ENCODE measurements around the gene DUOX1.

Gene DUOX1

DNA sequence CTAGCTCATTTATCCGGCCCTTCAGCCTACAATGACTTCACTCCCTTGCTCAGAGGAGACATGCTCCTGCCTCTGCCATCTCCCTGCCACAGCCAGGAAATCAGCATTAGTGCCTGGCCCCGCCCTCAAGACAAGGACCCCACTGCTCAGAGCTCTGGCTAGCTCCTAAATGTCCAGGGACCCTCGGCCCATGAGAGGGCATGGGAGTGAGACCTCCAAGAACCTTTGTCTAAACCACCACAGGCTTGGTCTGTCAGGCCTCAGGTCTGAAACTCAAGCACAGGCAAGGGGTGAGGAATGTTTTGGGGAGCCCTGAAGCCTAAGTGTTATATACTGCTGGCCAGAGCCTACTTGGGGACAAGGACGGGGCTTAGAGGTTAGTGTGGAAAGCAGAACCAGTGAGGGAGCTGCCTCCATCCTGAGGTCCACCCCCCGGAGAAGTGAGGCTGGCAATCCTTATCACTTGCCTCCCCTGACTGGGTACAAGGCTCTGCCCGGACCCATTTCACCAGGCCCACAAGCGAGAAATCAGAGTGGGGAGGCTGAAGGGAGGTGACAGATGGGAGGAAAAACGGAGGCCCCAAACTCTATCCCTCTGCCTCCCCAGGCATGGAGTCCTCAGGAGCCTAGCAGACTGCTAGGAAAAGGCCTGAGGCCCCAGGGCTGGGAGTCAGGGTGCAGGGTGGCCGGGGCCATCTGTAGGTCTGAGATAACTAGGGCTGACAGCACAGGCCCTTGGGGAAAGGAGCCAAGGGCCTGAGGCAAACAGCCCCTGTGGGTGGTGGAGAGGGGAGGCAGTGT lies 39.2 kb downstream of the DUOX1 start:
- DNase-seq (ENCODE audit: low read depth), result no peak

DNA sequence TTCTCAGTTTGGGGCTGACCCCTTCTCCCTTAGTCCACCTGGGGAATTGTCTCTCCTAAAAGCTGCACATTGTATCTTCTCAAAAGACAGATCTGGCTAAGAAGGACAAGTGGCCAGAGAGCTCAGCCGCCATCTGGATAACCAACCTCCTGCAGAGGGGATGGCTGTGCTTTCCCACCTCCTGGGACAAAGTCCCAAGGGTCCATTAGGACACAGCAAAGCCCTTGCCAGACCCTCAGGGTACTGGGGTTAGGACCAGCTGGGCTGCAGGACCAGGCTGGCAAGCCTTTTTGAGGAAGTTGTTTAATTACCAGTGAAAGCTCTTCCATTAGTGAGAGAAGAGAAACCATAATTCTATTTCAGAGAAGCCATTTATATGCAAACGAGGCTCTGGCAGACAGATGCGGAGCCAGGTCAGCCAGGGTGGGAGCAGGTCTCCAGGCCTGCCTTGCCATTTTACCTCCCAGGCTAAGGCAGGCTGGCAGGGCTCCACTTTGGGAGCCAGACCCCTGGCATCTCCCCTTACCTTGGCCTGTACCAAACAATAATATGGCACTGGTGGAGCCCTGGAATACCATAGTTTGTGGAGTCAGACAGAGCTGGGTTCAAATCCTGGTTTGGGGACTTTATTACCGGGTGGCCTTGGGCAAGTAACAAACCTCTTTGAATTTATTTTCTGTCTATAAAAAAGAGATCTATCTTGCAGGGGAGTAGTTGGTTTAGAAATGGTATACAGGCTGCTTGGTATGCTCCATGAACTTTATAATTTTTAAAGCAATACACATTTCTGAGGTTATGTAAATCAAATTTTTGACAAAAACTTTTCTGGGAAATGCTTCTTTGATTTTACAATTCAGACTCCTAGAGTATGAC lies 40.0 kb downstream of the DUOX1 start:
- no peak for DNase-seq (ENCODE audit: low read depth)

DNA sequence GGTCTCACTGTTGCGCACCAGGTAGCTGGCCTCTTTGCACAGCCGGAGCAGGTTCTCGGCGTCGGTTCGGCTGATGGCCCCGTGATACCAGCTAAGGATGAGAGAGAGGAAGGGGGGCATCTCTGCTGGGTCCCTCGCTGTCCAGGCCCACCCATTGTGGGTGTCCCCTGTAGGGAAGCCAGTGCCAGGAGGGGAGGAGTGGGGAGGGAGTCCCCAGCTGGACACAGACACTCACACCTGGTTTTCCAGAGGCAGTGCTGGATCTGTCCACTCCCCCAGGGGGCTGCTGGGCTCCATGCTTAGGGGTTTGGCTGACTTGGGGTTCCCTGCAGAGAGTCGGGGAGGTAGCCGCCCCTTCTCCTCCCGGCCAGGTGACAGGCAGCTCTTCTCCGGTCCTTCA lies 42.1 kb downstream of the DUOX1 start:
- no peak for DNase-seq (ENCODE audit: low read depth)

DNA sequence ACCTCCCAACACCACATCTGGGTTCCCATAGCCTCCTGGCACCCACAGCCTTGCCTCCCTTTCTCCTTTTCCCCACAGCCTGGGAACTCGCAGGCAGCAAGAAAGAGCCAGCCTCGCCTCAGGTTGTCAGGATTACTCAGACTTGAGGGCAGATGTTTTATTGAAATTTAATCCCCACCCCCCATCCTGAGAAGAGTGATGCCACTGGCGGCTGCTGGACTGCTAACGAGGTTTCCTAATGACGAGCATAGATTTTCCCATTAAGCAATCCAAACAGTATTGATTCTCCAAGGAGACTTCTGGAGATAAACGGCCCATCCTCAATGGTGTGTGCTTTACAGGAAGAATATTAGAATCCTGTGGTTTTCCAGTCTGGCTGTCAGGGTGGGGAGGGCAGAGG lies 44.3 kb downstream of the DUOX1 start:
- no peak for DNase-seq (ENCODE audit: low read depth)

DNA sequence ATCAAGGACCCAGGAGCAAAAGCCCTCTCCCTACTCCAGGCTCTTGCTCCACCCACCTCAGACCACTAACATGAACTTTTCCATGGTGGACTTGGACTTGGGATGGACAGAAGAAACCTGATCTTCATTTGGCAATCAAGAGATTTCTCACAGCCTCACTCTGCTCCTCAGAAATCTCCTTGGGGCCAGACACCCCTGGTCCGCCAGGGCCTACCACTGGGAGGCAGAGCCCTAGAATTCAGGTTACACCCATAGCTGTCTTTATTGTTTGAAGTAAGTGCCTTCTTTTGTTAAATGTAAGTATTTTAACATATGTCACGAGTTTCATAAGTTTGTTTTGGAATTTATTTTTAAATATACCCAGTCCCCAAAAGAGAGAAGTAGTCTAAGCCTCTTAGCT lies 44.8 kb downstream of the DUOX1 start:
- no peak for DNase-seq (ENCODE audit: low read depth)

DNA sequence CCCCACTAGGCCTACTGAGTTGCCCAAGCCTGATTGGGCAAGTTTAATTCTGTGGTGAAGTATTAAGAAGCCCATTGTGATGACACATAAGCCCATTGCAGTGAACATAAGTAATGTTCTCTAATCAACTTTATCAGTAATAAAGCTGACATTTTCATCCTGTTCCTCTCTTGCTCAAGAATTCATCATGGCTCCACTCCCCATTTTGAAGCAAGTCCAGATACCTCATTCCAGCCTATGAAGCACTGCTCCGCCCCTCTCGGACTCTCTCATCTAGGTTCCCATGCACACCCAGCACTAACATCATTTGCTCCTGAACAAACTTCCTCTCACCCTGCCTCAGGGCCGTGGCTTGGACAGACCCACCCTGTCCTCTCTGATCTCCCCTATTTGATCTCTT lies 47.5 kb downstream of the DUOX1 start:
- no peak for DNase-seq (ENCODE audit: low read depth)

DNA sequence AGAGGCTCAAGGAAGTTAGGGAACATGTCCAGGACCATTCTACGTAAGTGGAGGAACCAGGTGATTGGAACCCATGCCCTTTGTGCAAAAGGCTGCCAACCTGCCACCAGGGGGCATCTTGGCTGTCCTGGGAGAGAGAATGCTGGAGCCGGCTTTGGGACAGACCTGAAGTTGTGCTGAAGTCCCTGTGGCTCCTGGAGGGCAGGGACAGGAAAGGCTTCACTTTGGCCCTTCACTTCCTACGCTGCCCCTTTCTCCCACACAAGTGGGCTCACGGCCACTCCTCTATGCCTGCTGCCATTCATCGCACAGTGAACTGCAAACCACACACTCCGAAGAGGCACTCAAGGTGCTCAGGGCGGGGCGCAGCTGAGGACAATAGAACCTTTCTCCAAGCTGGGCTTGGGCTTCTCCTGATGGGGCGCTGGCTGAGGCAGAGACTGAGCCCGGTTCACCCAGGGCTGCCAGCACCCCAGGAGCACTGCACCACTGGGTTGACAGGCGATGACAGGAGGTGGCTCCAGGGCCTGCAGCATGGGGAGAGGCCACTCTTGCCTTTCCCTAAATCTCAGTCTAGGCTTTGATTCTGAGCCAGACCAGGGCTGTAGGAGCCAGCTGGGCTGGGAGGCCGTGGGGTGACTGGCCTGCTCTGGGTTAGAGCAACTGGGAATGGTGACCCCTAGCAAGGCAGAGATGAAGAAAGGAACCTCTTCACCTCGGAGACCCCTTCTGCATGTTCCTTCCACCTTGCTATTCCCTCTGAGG lies 49.6 kb downstream of the DUOX1 start:
- no peak for DNase-seq (ENCODE audit: low read depth)

DNA sequence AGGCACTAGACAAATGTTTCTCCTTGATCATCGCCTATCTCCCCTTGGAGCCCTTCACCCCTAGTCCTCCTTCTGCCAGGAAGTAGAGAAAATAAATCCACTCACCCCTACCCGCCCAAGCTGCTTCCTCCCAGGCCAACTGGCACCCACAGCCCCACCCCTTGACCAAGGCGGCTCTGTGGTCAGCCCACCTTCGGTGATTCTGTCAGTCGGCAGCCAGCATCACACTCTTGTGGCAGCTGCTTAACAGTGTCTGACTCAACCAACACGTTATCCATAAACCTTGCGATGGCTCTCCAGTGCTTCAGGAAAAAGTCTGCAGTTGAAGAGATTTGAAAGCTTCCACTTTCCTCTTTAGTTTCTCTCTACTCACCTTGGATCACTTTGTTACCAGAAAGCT lies 50.4 kb downstream of the DUOX1 start:
- no peak for DNase-seq (ENCODE audit: low read depth)

DNA sequence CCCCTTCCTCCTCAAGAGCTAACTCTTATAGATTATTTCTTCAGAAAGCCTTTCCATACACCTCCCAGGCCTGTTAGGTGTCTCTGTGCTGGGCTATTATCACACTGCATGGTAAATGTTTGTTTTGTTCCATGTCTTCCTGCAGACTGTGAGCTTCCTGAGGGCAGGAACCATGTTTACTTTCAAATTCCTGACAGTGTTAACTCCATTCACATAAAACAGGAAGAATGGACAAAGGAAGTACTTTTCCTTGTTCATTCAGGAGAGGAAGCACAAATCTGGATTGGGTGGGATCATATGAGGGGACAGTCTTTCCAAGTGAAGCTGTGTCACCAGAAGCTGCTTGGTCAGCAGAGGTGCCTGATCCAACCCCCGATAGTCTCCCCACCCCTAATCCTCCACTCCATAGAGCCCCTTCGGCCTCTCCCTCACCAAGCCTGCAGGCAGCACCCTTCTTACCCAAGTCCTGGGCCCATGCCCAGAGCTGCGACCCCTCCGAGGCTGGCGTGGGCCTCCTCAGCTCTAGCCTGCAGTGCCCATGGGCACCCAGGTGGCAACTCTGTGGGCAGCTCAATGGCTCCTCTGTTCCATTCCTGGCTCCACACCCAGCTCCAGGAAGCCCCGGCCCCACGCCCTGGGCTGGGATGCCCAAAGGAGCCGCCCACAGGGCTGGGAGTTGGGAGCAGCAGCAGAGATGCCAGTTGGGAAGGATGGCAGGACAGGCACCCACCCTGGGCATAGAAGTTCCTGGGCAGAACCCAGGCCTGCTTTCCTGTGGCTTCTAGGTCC lies 51.0 kb downstream of the DUOX1 start:
- DNase-seq (ENCODE audit: low read depth), result no peak

DNA sequence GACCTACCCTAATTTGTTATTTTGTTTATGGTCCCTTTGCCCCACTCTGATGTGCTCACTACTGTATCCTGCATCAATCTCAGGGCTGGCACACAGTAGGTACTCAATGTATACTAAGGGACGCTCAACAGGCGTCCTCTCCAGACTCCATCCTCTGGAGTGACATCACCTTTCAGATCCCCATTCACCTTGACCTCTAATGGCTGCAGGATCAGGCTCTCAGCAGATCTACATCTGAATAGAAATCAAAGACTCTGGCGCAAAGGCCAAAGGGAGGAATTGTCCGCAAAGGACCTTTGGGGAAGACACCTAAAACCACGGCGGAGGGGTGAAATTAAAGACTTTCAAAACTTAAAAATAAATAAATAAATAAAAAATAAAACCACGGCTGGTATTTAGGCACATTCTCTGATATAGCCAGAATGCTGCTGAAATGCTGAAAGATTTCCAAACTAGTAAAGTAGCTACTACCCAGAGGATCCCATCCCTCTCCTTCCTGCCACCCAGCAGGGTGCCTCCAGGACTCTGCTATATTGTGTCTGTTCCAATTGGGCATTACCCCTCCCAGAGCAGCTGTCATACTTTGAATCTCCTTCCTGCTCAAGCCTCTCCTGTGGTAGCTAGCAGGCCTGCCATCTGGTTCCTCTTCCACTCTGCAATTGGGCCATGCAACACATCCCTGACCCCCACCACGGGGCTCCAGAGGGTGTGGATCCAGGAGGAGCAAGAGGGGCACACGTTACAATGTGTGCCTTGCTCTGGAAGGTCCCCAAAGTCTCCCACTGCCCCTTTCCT lies 51.9 kb downstream of the DUOX1 start:
- no peak for DNase-seq (ENCODE audit: low read depth)

DNA sequence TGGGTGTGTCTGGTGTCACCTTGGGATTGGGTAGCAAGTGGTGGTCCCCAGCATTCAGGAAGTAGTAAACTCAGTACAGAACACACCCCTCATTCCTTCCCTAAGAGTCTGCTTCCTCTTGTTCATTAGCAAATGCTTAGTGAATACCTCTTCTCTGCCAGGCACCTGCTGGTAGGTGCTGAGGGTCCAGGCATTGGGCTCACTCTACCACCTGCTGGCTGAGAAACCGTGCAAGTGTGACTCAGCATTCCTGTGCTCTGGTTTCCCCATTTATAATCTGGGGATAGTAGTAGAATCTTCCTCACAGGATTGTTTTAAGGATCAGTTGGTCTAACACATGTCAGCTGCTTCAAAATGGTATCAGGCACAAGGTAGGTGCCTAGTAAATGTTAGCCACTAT lies 53.2 kb downstream of the DUOX1 start:
- no peak for DNase-seq (ENCODE audit: low read depth)

DNA sequence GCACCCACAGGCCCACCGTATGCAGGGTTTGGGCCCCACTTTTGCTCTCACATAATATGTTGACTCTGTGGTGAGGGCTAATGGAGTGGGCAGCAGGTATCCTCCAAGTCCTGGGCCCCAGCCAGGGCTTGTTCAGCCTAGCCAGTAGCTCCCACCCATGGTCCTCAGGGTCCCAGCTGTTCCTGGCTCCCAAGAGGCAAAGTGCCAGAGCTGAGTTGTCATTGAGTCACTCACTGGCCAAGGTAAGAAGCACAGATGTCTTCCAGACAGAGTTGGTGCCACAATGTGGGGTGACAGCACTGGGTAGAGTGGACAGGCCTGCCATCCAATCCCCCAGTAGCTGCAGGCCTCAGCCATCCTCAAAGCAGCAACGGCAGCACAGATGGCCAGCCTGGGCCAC lies 53.7 kb downstream of the DUOX1 start:
- DNase-seq (ENCODE audit: low read depth), result no peak

DNA sequence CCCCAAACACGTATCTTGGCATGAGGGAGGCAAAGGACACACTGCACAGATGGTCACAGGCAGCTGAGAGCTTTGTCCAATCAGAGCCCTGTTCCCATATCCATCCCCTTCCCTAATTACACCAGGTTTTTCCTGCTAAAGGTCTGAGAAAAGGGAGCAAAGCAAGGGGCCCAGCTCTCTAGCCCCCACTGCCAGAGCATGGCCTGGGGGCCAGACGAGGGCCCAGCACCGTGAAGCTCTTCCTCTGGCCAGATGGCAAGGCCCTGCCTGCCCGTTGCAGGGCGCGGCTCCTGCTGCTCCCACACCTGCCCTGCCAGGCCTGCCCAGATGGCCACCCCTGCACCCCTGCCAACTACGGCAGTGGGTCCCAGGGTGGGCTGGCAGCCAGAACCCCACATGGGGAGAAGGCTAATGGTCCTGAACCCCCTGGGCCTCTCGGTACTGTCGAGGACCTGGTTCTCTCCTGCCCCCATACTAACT lies 54.8 kb downstream of the DUOX1 start:
- no peak for DNase-seq (ENCODE audit: low read depth)

DNA sequence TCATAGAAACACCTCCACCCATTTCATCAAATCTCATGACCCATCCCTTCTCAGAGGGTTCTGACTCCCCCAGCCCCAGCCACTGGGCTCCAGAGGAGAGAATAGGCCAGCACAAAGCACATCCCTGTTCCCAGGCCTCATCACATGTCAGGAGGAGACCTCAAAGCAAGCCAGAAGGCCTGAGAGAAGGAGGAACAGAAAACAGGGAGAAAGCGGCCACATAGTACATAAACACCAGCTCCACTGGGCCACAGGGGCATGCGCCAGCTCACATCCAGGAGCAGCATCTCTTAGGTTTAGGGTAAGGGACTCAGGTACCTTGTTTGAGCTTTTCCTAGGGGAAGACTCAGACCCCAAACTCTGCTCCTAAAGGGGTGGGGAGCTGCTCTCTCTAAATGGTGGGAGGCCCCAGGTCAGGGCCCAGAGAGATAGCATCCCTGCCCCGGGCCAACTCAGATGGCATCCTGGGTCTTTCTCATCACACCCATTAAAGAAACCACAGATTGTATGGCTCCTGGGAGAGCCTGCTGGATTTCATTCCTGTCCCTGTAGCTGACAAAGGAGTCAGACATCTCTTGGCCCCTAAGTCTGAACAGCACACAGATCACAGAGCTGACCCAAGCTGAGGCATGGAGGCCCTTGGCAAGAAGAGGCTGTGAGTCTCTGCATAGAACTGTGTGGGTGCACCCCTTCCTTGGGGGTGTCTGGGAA lies 55.4 kb downstream of the DUOX1 start:
- DNase-seq (ENCODE audit: low read depth), result no peak

DNA sequence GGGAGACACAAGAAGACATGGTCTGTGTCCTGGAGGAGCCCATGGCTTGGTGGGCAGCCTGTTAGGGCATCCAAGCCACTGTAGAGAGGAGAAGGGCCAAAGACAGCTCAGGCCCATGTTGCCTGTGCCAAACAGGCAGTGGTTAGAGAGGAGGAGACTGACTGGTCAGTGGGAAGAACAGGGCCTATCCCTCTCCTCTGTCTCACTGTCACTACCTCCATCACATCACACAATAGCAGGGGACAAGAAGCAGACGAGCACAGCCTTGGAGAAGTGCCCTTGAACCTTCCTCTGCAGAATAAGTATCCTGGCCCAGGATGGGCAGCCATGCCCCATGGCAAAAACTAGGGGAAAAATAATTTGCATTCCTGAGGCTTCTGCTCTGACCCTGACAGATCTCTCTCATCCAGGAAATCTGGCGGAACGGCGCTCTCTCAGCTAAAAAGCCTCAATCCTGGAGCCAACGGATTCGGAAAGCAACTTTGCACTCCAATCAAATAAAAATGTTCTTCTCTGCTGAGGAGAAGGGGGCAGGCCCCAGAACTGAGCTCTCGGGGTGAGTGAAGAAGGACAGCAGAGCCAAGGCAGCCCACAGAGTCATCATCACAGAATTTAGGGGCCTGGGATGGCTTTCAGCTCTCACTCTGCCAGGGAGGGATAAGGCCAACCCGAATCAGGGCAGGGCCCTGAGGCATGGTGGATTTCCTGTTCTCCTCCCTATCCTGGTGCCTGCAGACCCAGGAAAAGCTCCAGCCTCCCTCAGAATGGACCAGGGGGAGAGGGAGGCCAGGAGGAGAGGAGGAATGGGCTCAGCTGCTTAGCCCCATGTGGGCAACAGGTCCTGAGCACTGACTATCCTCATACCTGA lies 56.3 kb downstream of the DUOX1 start:
- no peak for DNase-seq (ENCODE audit: low read depth)

DNA sequence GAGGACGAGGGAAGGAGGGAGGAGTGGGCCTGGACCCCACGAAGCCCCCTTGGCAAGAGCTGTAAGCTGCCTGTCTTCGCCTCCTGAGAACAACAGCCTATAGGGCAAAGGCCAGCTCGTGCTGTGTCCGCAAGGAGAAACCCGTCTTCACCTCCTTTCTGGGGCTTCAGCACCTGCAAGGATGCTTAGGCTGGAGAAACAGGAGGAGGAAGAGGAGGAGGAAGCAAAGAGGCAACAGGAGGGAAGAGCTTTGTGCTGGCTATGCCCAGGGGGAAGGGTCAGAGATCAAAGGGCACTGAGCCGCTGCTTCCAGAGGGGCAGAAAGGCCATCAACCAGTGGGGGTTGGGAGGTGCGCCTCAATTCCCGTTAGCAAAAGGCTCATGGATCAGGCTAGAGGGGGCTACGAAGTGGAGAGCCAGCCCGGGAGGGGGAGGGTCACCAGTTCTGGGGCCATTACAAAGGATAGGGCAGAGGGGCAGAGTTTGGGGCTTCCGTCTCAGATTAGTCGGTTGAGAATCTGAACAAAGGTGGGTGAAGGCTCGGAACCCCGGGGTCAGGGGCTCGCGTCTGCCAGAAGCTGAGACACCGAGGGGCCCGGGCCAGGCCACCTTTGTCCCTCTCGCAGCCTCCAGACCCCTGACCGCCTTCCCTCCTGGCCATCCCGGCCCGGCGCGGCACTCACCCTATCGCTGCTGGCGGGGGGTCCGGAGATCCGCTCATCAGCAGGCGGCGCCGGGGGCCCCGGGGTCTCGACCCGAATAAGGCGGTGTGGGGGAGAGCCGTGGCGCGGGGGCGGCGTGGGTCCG lies 57.2 kb downstream of the DUOX1 start:
- DNase-seq (ENCODE audit: low read depth), result no peak

DNA sequence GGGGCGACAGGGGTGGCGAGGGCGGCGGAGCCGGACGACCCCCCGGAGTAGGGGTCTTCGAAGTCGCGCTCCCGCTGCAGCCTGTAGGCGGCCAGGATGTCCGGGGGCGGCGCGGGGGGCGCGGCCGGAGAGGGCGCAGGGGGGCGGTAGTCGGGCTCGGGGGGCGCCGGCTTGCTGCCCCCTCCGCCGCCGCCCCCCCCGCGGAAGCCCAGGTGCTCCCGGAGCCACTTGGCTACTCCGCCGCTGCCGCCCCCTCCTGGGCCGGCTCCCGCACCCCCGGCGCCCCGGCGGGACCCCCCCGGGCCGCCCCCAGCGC lies 57.7 kb downstream of the DUOX1 start:
- DNase-seq (ENCODE audit: low read depth), result no peak
